ENCODE measurements around the gene MRPL53. TPM values are rescaled to one million over a fixed set of nuclear protein-coding genes. Genes with fewer than 3 reads are reported as not detected.

Gene MRPL53
- total and polyA plus RNA-seq, 2 of the 13 experiments (the other 11 are each of a cell fraction or from before 2014, with no cell fraction given) = 34.3 to 51.9 TPM

GRCh38 chr2:74472086-74472944, at the start of gene MRPL53 (continued):
- TF ChIP-seq HNF4G (IDR thresholded peaks at IDR 0.05; ENCODE audit: borderline replicate concordance, low read depth, low read length) (no peak), HNF4G (CRISPR knock-in tag; IDR thresholded peaks at IDR 0.05; ENCODE audit: borderline replicate concordance, low read depth) (peak; percentile 92), REXO4 (CRISPR knock-in tag; IDR thresholded peaks at IDR 0.05; ENCODE audit: borderline replicate concordance) (peak; percentile 97), ZBTB21 (CRISPR knock-in tag; IDR thresholded peaks at IDR 0.05) (peak; percentile 64; the same call in 1 of the 2 replicates), ZNF337 (CRISPR knock-in tag; IDR thresholded peaks at IDR 0.05; ENCODE audit: borderline replicate concordance, low read depth) (peak; percentile 94; the same call in 1 of the 2 replicates), TCF7L2 (IDR thresholded peaks at IDR 0.05; ENCODE audit: low read depth, low read length) (no peak), ZNF687 (CRISPR knock-in tag; IDR thresholded peaks at IDR 0.05) (peak; percentile 100), ZNF576 (CRISPR knock-in tag; IDR thresholded peaks at IDR 0.05) (no peak; the same call in 1 of the 2 replicates), GABPB1 (CRISPR knock-in tag; IDR thresholded peaks at IDR 0.05) (peak; percentile 100), HNRNPLL (IDR thresholded peaks at IDR 0.05; ENCODE audit: low read depth, low read length, poor library complexity, severe bottlenecking) (peak; percentile 78), SMYD3 (CRISPR knock-in tag; IDR thresholded peaks at IDR 0.05) (no peak; the same call in none of the 2 replicates), HDAC1 (CRISPR knock-in tag; IDR thresholded peaks at IDR 0.05) (peak; percentile 98), DDIT3 (CRISPR knock-in tag; IDR thresholded peaks at IDR 0.05) (no peak), ZNF460 (CRISPR knock-in tag; IDR thresholded peaks at IDR 0.05; ENCODE audit: borderline replicate concordance) (peak; percentile 52; the same call in 1 of the 2 replicates), MNT (IDR thresholded peaks at IDR 0.05) (peak; percentile 44; the same call in 1 of the 2 replicates), PBX3 (CRISPR knock-in tag; IDR thresholded peaks at IDR 0.05; ENCODE audit: borderline replicate concordance) (no peak), RBFOX2 (IDR thresholded peaks at IDR 0.05; ENCODE audit: low read depth, low read length) (peak; percentile 94), ARNTL (CRISPR knock-in tag; IDR thresholded peaks at IDR 0.05) (peak; percentile 47; the same call in 1 of the 2 replicates), ZNF614 (CRISPR knock-in tag; IDR thresholded peaks at IDR 0.05; ENCODE audit: borderline replicate concordance) (peak; percentile 98)
- TF ChIP-seq, protein P1, sequence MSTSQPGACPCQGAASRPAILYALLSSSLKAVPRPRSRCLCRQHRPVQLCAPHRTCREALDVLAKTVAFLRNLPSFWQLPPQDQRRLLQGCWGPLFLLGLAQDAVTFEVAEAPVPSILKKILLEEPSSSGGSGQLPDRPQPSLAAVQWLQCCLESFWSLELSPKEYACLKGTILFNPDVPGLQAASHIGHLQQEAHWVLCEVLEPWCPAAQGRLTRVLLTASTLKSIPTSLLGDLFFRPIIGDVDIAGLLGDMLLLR (CRISPR knock-in tag; IDR thresholded peaks at IDR 0.05) = peak; percentile 94

Data from HepG2 (cell line).